ENCODE results near the gene MTFR1L.

- TF ChIP-seq, protein P1, sequence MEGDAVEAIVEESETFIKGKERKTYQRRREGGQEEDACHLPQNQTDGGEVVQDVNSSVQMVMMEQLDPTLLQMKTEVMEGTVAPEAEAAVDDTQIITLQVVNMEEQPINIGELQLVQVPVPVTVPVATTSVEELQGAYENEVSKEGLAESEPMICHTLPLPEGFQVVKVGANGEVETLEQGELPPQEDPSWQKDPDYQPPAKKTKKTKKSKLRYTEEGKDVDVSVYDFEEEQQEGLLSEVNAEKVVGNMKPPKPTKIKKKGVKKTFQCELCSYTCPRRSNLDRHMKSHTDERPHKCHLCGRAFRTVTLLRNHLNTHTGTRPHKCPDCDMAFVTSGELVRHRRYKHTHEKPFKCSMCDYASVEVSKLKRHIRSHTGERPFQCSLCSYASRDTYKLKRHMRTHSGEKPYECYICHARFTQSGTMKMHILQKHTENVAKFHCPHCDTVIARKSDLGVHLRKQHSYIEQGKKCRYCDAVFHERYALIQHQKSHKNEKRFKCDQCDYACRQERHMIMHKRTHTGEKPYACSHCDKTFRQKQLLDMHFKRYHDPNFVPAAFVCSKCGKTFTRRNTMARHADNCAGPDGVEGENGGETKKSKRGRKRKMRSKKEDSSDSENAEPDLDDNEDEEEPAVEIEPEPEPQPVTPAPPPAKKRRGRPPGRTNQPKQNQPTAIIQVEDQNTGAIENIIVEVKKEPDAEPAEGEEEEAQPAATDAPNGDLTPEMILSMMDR (conservative IDR thresholded peaks at IDR 0.05 in 1 of 2, IDR thresholded peaks at IDR 0.05 in 1 of 2; ENCODE audit: low read depth in 1 of 2, low read length in 2 of 2) = no peak
- TF ChIP-seq EZH2 (IDR thresholded peaks at IDR 0.05; ENCODE audit: low read length, missing control alignments) = no peak
These were observed 47.6 kb upstream of the MTFR1L start for GRCh38 chr1:25772164-25772563.
